Measurements from ENCODE around the gene GDPD3.

Gene GDPD3

GRCh38 chr16:30067584-30067916 lies 45.8 kb downstream of the GDPD3 start:
- no peak for TF ChIP-seq ZFP3 (CRISPR knock-in tag; IDR thresholded peaks at IDR 0.05)
- no peak for TF ChIP-seq TSHZ2 (CRISPR knock-in tag; IDR thresholded peaks at IDR 0.05)
- no peak for TF ChIP-seq PPARA (CRISPR knock-in tag; IDR thresholded peaks at IDR 0.05; ENCODE audit: borderline replicate concordance)
- TF ChIP-seq ZC3H10 (CRISPR knock-in tag; IDR thresholded peaks at IDR 0.05): no peak
- no peak for TF ChIP-seq RARB (CRISPR knock-in tag; IDR thresholded peaks at IDR 0.05)
- no peak for TF ChIP-seq POU6F1 (CRISPR knock-in tag; IDR thresholded peaks at IDR 0.05; ENCODE audit: borderline replicate concordance, low read depth)
- no peak for TF ChIP-seq TCF4 (CRISPR knock-in tag; IDR thresholded peaks at IDR 0.05; ENCODE audit: borderline replicate concordance)
- no peak for TF ChIP-seq ZNF565 (CRISPR knock-in tag; conservative IDR thresholded peaks at IDR 0.05; ENCODE audit: low read depth)
- TF ChIP-seq GLIS3 (CRISPR knock-in tag; IDR thresholded peaks at IDR 0.05): no peak
- TF ChIP-seq OSR1 (CRISPR knock-in tag; IDR thresholded peaks at IDR 0.05): no peak
- no peak for TF ChIP-seq ZFP30 (CRISPR knock-in tag; IDR thresholded peaks at IDR 0.05)
- TF ChIP-seq ZNF70 (CRISPR knock-in tag; IDR thresholded peaks at IDR 0.05): no peak
- no peak for TF ChIP-seq CSRNP3 (CRISPR knock-in tag; IDR thresholded peaks at IDR 0.05)
- no peak for TF ChIP-seq CSDC2 (CRISPR knock-in tag; IDR thresholded peaks at IDR 0.05)
- TF ChIP-seq ZNF8 (CRISPR knock-in tag; IDR thresholded peaks at IDR 0.05): no peak
- no peak for TF ChIP-seq ESRRG (CRISPR knock-in tag; IDR thresholded peaks at IDR 0.05)
- no peak for TF ChIP-seq ISL1 (CRISPR knock-in tag; IDR thresholded peaks at IDR 0.05)
- no peak for TF ChIP-seq BACH2 (CRISPR knock-in tag; IDR thresholded peaks at IDR 0.05; ENCODE audit: borderline replicate concordance)
- no peak for TF ChIP-seq TOX (CRISPR knock-in tag; IDR thresholded peaks at IDR 0.05; ENCODE audit: borderline replicate concordance)
- TF ChIP-seq, protein P1, sequence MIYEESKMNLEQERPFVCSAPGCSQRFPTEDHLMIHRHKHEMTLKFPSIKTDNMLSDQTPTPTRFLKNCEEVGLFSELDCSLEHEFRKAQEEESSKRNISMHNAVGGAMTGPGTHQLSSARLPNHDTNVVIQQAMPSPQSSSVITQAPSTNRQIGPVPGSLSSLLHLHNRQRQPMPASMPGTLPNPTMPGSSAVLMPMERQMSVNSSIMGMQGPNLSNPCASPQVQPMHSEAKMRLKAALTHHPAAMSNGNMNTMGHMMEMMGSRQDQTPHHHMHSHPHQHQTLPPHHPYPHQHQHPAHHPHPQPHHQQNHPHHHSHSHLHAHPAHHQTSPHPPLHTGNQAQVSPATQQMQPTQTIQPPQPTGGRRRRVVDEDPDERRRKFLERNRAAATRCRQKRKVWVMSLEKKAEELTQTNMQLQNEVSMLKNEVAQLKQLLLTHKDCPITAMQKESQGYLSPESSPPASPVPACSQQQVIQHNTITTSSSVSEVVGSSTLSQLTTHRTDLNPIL (CRISPR knock-in tag; IDR thresholded peaks at IDR 0.05; ENCODE audit: low read depth): no peak
- no peak for ATAC-seq

DNA sequence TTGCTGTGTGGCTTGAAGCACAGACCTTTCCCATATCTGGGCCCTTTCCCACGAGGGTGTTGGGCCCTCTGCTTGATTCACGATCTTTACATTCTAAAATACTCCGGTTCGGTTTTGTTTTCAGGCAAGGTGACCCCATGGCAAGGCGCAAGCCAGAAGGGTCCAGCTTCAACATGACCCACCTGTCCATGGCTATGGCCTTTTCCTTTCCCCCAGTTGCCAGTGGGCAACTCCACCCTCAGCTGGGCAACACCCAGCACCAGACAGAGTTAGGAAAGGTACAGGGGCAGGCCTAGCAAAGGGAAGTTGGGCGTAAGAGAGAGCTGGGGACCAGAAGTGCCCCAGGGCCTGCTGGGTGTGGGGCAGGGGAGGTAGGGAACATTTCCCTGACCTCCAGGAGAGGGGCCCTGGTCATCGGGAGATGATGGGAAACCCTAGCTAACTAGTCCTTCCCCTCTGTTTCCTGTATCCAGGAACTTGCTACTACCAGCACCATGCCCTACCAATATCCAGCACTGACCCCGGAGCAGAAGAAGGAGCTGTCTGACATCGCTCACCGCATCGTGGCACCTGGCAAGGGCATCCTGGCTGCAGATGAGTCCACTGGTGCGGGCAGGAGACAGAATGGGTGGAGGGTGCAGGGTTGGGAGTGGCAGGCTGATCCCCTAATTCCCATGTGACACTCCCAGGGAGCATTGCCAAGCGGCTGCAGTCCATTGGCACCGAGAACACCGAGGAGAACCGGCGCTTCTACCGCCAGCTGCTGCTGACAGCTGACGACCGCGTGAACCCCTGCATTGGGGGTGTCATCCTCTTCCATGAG lies 46.4 kb downstream of the GDPD3 start:
- no peak for ATAC-seq
- TF ChIP-seq, protein P1 (CRISPR knock-in tag; IDR thresholded peaks at IDR 0.05; ENCODE audit: low read depth): no peak
- TF ChIP-seq CSDC2 (CRISPR knock-in tag; IDR thresholded peaks at IDR 0.05): no peak
- TF ChIP-seq POU6F1 (CRISPR knock-in tag; IDR thresholded peaks at IDR 0.05; ENCODE audit: borderline replicate concordance, low read depth): no peak
- no peak for TF ChIP-seq SNAI2 (CRISPR knock-in tag; IDR thresholded peaks at IDR 0.05)
- TF ChIP-seq, protein P2, sequence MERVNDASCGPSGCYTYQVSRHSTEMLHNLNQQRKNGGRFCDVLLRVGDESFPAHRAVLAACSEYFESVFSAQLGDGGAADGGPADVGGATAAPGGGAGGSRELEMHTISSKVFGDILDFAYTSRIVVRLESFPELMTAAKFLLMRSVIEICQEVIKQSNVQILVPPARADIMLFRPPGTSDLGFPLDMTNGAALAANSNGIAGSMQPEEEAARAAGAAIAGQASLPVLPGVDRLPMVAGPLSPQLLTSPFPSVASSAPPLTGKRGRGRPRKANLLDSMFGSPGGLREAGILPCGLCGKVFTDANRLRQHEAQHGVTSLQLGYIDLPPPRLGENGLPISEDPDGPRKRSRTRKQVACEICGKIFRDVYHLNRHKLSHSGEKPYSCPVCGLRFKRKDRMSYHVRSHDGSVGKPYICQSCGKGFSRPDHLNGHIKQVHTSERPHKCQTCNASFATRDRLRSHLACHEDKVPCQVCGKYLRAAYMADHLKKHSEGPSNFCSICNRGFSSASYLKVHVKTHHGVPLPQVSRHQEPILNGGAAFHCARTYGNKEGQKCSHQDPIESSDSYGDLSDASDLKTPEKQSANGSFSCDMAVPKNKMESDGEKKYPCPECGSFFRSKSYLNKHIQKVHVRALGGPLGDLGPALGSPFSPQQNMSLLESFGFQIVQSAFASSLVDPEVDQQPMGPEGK (CRISPR knock-in tag; IDR thresholded peaks at IDR 0.05; ENCODE audit: borderline replicate concordance): no peak
- TF ChIP-seq ISL1 (CRISPR knock-in tag; IDR thresholded peaks at IDR 0.05): no peak
- no peak for TF ChIP-seq TOX (CRISPR knock-in tag; IDR thresholded peaks at IDR 0.05; ENCODE audit: borderline replicate concordance)
- TF ChIP-seq ZC3H10 (CRISPR knock-in tag; IDR thresholded peaks at IDR 0.05): no peak

Measured in SK-N-SH treated with all-trans-retinoic acid at 6 μM for 48 hours (cell line).